Suppressor macrophage treated with lipopolysaccharide for 4 hours (primary cell): Measurements from ENCODE around the gene SOBP.

Experiments used
- DNase-seq: peaks from one replicate; pipeline ENCODE4 v3.0.0-alpha.2; 2020

The SOBP gene

DNA sequence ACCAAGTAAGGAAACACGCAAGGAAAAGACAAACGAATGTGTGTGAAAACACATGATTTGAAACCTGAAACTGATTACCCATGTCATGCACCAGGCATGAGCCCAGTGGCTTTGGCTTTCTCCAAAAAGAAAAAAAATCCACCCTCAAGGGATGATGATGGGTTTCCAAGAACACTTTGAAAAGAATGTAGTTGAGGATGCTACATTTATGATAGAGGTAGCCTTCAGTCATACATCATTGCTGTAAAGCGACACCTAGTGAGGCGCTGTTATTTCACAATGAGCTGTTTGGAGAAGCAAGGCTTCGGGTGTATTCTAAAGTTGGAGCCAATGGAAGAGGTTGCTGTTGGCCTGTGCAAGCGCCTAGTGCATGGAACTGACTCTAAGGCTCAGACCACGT lies 209.3 kb downstream of the SOBP start:
- DNase-seq = no peak

- no peak for DNase-seq
Observed at GRCh38 chr6:107699697-107700325, 209.9 kb downstream of the SOBP start.

DNA sequence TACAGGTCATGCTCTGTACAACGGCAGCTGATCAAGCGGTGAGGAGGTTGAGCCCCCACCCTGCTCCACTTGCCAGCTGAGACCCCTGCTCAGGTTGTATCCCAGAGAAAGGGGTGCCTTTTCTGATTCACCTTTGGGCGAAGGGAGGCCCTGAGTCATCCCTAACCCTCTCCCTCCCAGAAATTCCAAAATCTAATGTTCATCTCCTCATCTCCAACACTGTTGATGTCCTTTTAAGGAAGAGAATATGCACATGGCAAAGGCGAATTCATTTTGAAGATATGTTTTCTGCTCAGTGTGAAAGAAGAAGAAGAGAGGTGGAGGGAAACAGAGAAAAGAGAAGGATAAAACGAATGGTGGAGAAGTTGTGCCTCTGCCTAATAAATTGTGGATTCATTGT lies 213.7 kb downstream of the SOBP start:
- no peak for DNase-seq

GRCh38 chr6:107704347-107705013 lies 214.6 kb downstream of the SOBP start:
- DNase-seq = peak; percentile 50

GRCh38 chr6:107706516-107707115 lies 216.7 kb downstream of the SOBP start:
- no peak for DNase-seq

GRCh38 chr6:107707346-107708275 lies 217.7 kb downstream of the SOBP start:
- DNase-seq = no peak

DNA sequence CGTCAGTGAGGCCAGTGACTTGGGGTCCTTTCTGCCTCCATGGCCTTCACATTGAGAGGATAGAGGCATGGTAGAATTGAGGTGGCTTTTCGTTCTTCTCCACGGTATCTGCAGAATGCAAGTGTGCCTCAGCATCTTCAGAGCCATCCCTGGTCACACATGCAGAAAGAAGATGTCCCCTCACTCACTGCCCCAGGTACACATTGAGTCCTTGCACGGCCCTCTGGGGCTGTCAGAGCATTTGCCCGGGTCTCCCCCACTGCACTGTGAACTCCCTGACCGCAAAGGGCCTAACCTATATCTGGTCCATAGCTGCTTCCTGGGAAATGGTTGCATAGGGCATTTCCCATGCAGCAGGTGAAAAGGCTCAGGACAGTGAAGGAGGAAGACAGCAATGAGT lies 218.5 kb downstream of the SOBP start:
- no peak for DNase-seq

- DNase-seq = no peak
Observed at GRCh38 chr6:107709341-107709740, 219.4 kb downstream of the SOBP start.
